K562 (cell line): Measurements from ENCODE around the gene COA3. TPM values are rescaled to one million over a fixed set of nuclear protein-coding genes. Genes with fewer than 3 reads are reported as not detected.

Experiments used
- HLTF ChIP-seq: fragments of 450-650 bp; IDR thresholded peaks from 2 replicates; pipeline ENCODE4 v1.6.1; 2016
- KLF13 ChIP-seq: fragments of 450-650 bp; IDR thresholded peaks from 2 replicates; pipeline ENCODE4 v1.6.1; 2016; ENCODE audit warnings: missing genetic modification characterization, low read depth, mild to moderate bottlenecking, missing compliant biosample characterization, moderate library complexity, borderline replicate concordance
- MCM7 ChIP-seq, 2 experiments: fragments of 450-650 bp; IDR thresholded peaks; 2 replicates each; pipeline ENCODE4 v1.6.1; 2016 to 2018
- NR1H2 ChIP-seq: sonication (generic); formaldehyde crosslinking; IDR thresholded peaks from 2 replicates; pipeline ENCODE4 v1.4.0; 2020; ENCODE audit warnings: mild to moderate bottlenecking, missing genetic modification reagents
- TAF9B ChIP-seq: fragments of 450-650 bp; IDR thresholded peaks from 2 replicates; pipeline ENCODE4 v1.6.1; 2018; ENCODE audit warnings: mild to moderate bottlenecking; ENCODE audit not compliant: partially characterized antibody
- TEAD4 ChIP-seq, 2 experiments: sonication (generic) in 1 of 2; formaldehyde crosslinking in 1 of 2; IDR thresholded peaks; 2 replicates each; pipeline versions ENCODE4 v1.6.1 to v1.8.0; 2012 to 2022; ENCODE audit warnings: borderline replicate concordance in 1 of 2, inconsistent platforms in 1 of 2, low read length in 1 of 2, mild to moderate bottlenecking in 1 of 2, missing genetic modification reagents in 1 of 2
- ZNF146 ChIP-seq: IDR thresholded peaks from one replicate; pipeline ENCODE4 v1.6.1; 2018; ENCODE audit warnings: missing compliant biosample characterization; ENCODE audit not compliant: unreplicated experiment
- ZNF444 ChIP-seq: fragments of 250-450 bp; sonication (Bioruptor Pico); IDR thresholded peaks from 2 replicates; pipeline ENCODE4 v1.4.0; 2020; ENCODE audit warnings: mild to moderate bottlenecking, moderate library complexity
- polyA plus RNA-seq, 8 experiments: library from polyadenylated mRNA; depleted of rRNA in 4 of 8; stranded (reverse) in 5 of 8; unstranded in 3 of 8; fragments of >200 nt; fragmentation: Nextera tagmentation in 2 of 8; fragmentation: Illumina TruSeq in 1 of 8; extraction: Ambion mirVana in 2 of 8; extraction: Trizol in 1 of 8; gene quantifications; 2 replicates each; pipeline versions ENCODE4 v1.2.1 to v1.2.3, GENCODE V29; 2011 to 2014; ENCODE audit warnings: inconsistent platforms in 1 of 8, missing spikeins in 1 of 8
- total RNA-seq, 7 experiments: library from RNA; depleted of rRNA in 6 of 7; stranded (reverse); fragments of >200 nt in 6 of 7; fragmentation: Illumina TruSeq in 2 of 7; extraction: Trizol in 2 of 7; gene quantifications; 2 replicates each; pipeline versions ENCODE4 v1.2.1 to v1.2.3, GENCODE V29; 2011 to 2021; ENCODE audit warnings: low replicate concordance in 1 of 7
- TF ChIP-seq, protein P1 (sequence below): fragments of 150-350 bp; IDR thresholded peaks from 2 replicates; pipeline ENCODE4 v1.6.1; 2014; ENCODE audit warnings: low read depth, mild to moderate bottlenecking, low read length, borderline replicate concordance
- TF ChIP-seq, protein P2 (sequence below): sonication (generic); formaldehyde crosslinking; IDR thresholded peaks from 2 replicates; pipeline ENCODE4 v1.8.1; 2023; ENCODE audit warnings: mild to moderate bottlenecking, missing genetic modification reagents
- TF ChIP-seq, protein P3 (sequence below): fragments of 450-650 bp; IDR thresholded peaks from 2 replicates; pipeline ENCODE4 v1.6.1; 2018; ENCODE audit not compliant: partially characterized antibody
- TF ChIP-seq, protein P4 (sequence below): IDR thresholded peaks from 2 replicates; pipeline ENCODE4 v1.6.1; 2011; ENCODE audit warnings: borderline replicate concordance, low read depth, mild to moderate bottlenecking, moderate library complexity, low read length; ENCODE audit not compliant: insufficient read depth, poor library complexity, severe bottlenecking
- TF ChIP-seq, protein P5 (sequence below), 2 experiments: fragments of 200-800 bp in 1 of 2; sonication (Bioruptor generic) in 1 of 2; sonication (generic) in 1 of 2; formaldehyde crosslinking in 1 of 2; IDR thresholded peaks in 1 of 2; conservative IDR thresholded peaks in 1 of 2; 2 replicates each; pipeline versions ENCODE4 v1.5.0 to v1.6.1; 2016 to 2020; ENCODE audit warnings: missing compliant biosample characterization in 1 of 2, missing genetic modification characterization in 1 of 2, missing genetic modification reagents in 1 of 2

Gene COA3
- total and polyA plus RNA-seq, 9 of the 15 experiments (the other 6 are each of a cell fraction or from before 2014, with no cell fraction given), result 49.6 to 153 (median 61.4) TPM

DNA sequence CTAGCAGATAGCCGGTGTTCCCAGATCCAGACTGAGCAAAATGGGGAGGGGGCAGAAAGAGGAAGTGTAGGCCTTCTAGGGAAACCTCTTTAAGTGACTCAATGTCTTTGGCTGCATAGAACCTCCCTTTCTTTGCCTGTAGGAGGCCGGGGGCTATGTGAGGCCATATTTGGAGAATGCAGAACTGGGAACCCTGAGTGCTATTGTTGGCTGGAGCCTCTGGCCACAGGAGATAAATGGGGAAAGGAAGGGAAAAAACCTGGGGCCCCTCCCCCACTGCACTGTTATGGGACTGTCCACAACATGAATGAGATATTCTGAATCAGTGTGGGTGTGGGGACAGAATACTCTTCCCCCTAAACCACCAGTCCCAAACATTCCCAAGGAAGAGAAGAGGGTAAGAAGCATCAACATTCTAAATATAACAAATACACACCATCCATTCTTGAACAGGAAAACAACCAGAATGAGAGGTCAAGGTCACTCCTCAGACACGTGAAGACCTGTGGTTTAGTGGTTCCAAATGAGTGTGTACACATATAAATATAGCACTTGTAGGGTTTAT lies 22.9 kb downstream of the COA3 start (continued):
- no peak for TF ChIP-seq KLF13
- TF ChIP-seq ZNF146 (CRISPR knock-in tag), result no peak
- no peak for TF ChIP-seq NR1H2 (CRISPR knock-in tag)
- TF ChIP-seq, protein P1, sequence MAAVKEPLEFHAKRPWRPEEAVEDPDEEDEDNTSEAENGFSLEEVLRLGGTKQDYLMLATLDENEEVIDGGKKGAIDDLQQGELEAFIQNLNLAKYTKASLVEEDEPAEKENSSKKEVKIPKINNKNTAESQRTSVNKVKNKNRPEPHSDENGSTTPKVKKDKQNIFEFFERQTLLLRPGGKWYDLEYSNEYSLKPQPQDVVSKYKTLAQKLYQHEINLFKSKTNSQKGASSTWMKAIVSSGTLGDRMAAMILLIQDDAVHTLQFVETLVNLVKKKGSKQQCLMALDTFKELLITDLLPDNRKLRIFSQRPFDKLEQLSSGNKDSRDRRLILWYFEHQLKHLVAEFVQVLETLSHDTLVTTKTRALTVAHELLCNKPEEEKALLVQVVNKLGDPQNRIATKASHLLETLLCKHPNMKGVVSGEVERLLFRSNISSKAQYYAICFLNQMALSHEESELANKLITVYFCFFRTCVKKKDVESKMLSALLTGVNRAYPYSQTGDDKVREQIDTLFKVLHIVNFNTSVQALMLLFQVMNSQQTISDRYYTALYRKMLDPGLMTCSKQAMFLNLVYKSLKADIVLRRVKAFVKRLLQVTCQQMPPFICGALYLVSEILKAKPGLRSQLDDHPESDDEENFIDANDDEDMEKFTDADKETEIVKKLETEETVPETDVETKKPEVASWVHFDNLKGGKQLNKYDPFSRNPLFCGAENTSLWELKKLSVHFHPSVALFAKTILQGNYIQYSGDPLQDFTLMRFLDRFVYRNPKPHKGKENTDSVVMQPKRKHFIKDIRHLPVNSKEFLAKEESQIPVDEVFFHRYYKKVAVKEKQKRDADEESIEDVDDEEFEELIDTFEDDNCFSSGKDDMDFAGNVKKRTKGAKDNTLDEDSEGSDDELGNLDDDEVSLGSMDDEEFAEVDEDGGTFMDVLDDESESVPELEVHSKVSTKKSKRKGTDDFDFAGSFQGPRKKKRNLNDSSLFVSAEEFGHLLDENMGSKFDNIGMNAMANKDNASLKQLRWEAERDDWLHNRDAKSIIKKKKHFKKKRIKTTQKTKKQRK, result no peak
- TF ChIP-seq, protein P2, sequence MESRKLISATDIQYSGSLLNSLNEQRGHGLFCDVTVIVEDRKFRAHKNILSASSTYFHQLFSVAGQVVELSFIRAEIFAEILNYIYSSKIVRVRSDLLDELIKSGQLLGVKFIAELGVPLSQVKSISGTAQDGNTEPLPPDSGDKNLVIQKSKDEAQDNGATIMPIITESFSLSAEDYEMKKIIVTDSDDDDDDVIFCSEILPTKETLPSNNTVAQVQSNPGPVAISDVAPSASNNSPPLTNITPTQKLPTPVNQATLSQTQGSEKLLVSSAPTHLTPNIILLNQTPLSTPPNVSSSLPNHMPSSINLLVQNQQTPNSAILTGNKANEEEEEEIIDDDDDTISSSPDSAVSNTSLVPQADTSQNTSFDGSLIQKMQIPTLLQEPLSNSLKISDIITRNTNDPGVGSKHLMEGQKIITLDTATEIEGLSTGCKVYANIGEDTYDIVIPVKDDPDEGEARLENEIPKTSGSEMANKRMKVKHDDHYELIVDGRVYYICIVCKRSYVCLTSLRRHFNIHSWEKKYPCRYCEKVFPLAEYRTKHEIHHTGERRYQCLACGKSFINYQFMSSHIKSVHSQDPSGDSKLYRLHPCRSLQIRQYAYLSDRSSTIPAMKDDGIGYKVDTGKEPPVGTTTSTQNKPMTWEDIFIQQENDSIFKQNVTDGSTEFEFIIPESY (CRISPR knock-in tag), result peak; percentile 35; the same call in 1 of the 2 replicates
- no peak for TF ChIP-seq MCM7 (IDR thresholded peaks at IDR 0.05)
- TF ChIP-seq, protein P3, sequence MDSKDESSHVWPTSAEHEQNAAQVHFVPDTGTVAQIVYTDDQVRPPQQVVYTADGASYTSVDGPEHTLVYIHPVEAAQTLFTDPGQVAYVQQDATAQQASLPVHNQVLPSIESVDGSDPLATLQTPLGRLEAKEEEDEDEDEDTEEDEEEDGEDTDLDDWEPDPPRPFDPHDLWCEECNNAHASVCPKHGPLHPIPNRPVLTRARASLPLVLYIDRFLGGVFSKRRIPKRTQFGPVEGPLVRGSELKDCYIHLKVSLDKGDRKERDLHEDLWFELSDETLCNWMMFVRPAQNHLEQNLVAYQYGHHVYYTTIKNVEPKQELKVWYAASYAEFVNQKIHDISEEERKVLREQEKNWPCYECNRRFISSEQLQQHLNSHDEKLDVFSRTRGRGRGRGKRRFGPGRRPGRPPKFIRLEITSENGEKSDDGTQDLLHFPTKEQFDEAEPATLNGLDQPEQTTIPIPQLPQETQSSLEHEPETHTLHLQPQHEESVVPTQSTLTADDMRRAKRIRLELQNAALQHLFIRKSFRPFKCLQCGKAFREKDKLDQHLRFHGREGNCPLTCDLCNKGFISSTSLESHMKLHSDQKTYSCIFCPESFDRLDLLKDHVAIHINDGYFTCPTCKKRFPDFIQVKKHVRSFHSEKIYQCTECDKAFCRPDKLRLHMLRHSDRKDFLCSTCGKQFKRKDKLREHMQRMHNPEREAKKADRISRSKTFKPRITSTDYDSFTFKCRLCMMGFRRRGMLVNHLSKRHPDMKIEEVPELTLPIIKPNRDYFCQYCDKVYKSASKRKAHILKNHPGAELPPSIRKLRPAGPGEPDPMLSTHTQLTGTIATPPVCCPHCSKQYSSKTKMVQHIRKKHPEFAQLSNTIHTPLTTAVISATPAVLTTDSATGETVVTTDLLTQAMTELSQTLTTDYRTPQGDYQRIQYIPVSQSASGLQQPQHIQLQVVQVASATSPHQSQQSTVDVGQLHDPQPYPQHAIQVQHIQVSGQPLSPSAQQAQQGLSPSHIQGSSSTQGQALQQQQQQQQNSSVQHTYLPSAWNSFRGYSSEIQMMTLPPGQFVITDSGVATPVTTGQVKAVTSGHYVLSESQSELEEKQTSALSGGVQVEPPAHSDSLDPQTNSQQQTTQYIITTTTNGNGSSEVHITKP, result peak; percentile 68
- TF ChIP-seq, protein P4, sequence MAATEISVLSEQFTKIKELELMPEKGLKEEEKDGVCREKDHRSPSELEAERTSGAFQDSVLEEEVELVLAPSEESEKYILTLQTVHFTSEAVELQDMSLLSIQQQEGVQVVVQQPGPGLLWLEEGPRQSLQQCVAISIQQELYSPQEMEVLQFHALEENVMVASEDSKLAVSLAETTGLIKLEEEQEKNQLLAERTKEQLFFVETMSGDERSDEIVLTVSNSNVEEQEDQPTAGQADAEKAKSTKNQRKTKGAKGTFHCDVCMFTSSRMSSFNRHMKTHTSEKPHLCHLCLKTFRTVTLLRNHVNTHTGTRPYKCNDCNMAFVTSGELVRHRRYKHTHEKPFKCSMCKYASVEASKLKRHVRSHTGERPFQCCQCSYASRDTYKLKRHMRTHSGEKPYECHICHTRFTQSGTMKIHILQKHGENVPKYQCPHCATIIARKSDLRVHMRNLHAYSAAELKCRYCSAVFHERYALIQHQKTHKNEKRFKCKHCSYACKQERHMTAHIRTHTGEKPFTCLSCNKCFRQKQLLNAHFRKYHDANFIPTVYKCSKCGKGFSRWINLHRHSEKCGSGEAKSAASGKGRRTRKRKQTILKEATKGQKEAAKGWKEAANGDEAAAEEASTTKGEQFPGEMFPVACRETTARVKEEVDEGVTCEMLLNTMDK, result no peak
- peak; percentile 30; the same call in 1 of the 2 replicates for TF ChIP-seq ZNF444 (CRISPR knock-in tag)
- TF ChIP-seq HLTF, result no peak
- TF ChIP-seq TEAD4 (IDR thresholded peaks at IDR 0.05; ENCODE audit: low read length), result peak; percentile 75
- TF ChIP-seq TEAD4 (CRISPR knock-in tag; IDR thresholded peaks at IDR 0.05; ENCODE audit: borderline replicate concordance), result no peak
- TF ChIP-seq, protein P5, sequence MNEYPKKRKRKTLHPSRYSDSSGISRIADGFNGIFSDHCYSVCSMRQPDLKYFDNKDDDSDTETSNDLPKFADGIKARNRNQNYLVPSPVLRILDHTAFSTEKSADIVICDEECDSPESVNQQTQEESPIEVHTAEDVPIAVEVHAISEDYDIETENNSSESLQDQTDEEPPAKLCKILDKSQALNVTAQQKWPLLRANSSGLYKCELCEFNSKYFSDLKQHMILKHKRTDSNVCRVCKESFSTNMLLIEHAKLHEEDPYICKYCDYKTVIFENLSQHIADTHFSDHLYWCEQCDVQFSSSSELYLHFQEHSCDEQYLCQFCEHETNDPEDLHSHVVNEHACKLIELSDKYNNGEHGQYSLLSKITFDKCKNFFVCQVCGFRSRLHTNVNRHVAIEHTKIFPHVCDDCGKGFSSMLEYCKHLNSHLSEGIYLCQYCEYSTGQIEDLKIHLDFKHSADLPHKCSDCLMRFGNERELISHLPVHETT (CRISPR knock-in tag; conservative IDR thresholded peaks at IDR 0.05 in 1 of 2, IDR thresholded peaks at IDR 0.05 in 1 of 2), result 0 out of 4 replicates have a peak, but pooled peaks of 1 of the 2 experiments have one; percentile 24
- no peak for TF ChIP-seq TAF9B
